ENCODE measurements around the gene NEK7. TPM values are rescaled to one million over a fixed set of nuclear protein-coding genes. Genes with fewer than 3 reads are reported as not detected.
"Not testable (repeated sequence)": the region's sequence is repeated elsewhere in the genome, so short reads cannot be mapped to it uniquely, and the experiment has no call there.

NEK7 gene
- total RNA-seq, 2 donors from 2014 or later: 168 to 228 TPM

GRCh38 chr1:198187973-198188588, 31.3 kb downstream of the NEK7 start:
- no peak for TF ChIP-seq CTCF (IDR thresholded peaks at IDR 0.05)

GRCh38 chr1:198191117-198191516, 34.3 kb downstream of the NEK7 start:
- no peaks in the 10 kb centered on the region for H3K36me3 ChIP-seq
- peaks cover 0 to 57% of the 10 kb centered on the region in 2 donors for H3K4me1 ChIP-seq
- H3K4me3 ChIP-seq: no peak overlapping the region
- no peak for TF ChIP-seq CTCF (IDR thresholded peaks at IDR 0.05)
- H3K9me3 ChIP-seq: no peaks in the 10 kb centered on the region
- no peaks in the 10 kb centered on the region for H3K27me3 ChIP-seq
- DNase-seq (ENCODE audit: low spot score): no peak
- no peak overlapping the region for H3K27ac ChIP-seq

More at GRCh38 chr1:198187973-198188588, 31.3 kb downstream of the NEK7 start:
- no peak for DNase-seq (ENCODE audit: low spot score)
- H3K27ac ChIP-seq: no peak overlapping the region
- peaks cover 0 to 58% of the 10 kb centered on the region in 2 donors for H3K4me1 ChIP-seq
- H3K36me3 ChIP-seq: no peaks in the 10 kb centered on the region
- no peaks in the 10 kb centered on the region for H3K27me3 ChIP-seq
- no peaks in the 10 kb centered on the region for H3K9me3 ChIP-seq
- H3K4me3 ChIP-seq: no peak overlapping the region

- not testable (repeated sequence) for H3K4me3 ChIP-seq; H3K27me3 ChIP-seq; DNase-seq (ENCODE audit: low spot score); H3K9me3 ChIP-seq; H3K36me3 ChIP-seq; H3K27ac ChIP-seq
- peaks cover 0 to 53% of the 10 kb centered on the region in 2 donors for H3K4me1 ChIP-seq
Measured at GRCh38 chr1:198193871-198194270, 37.1 kb downstream of the NEK7 start.

GRCh38 chr1:198196630-198197029, 39.8 kb downstream of the NEK7 start:
- Histone ChIP-seq H3K27ac (no peak overlapping the region), H3K27me3 (no peaks in the 10 kb centered on the region), H3K4me3 (no peak overlapping the region), H3K9me3 (no peaks in the 10 kb centered on the region), H3K4me1 (peaks cover 0 to 58% of the 10 kb centered on the region in 2 donors), H3K36me3 (no peaks in the 10 kb centered on the region)
- TF ChIP-seq CTCF (IDR thresholded peaks at IDR 0.05): no peak
- no peak for DNase-seq (ENCODE audit: low spot score)

- no peak overlapping the region for H3K4me3 ChIP-seq
- DNase-seq (ENCODE audit: low spot score): no peak
- no peaks in the 10 kb centered on the region for H3K9me3 ChIP-seq
- H3K27ac ChIP-seq: no peak overlapping the region
- no peaks in the 10 kb centered on the region for H3K27me3 ChIP-seq
- no peaks in the 10 kb centered on the region for H3K36me3 ChIP-seq
- no peak for TF ChIP-seq CTCF (IDR thresholded peaks at IDR 0.05)
- peaks cover 0 to 61% of the 10 kb centered on the region in 2 donors for H3K4me1 ChIP-seq
Measured at GRCh38 chr1:198197285-198197684, 40.5 kb downstream of the NEK7 start.

- no peak for DNase-seq (ENCODE audit: low spot score)
- no peaks in the 10 kb centered on the region for H3K9me3 ChIP-seq
- H3K27me3 ChIP-seq: no peaks in the 10 kb centered on the region
- no peak for TF ChIP-seq CTCF (IDR thresholded peaks at IDR 0.05)
- no peak overlapping the region for H3K27ac ChIP-seq
- no peaks in the 10 kb centered on the region for H3K36me3 ChIP-seq
- H3K4me1 ChIP-seq: peaks cover 0 to 70% of the 10 kb centered on the region in 2 donors
- no peak overlapping the region for H3K4me3 ChIP-seq
Measured at GRCh38 chr1:198199105-198199504, 42.3 kb downstream of the NEK7 start.

Measured in right atrium auricular region (tissue), 2 donors.